OCI-LY3 (cell line): ENCODE measurements around the gene NRXN3.

ENCODE experiments used
- EZH2phosphoT487 ChIP-seq: fragments of 200-600 bp; shearing (Covaris generic); IDR thresholded peaks from 2 replicates; pipeline ENCODE4 v1.6.1; 2018; ENCODE audit warnings: antibody characterized with exemption, mixed run types, low read depth
- TF ChIP-seq, protein P1 (sequence below): fragments of 200-600, 300-600 bp; sonication (generic); IDR thresholded peaks from 2 replicates; pipeline ENCODE4 v1.5.1; 2014; ENCODE audit warnings: antibody characterized with exemption, low read length, low read depth

DNA sequence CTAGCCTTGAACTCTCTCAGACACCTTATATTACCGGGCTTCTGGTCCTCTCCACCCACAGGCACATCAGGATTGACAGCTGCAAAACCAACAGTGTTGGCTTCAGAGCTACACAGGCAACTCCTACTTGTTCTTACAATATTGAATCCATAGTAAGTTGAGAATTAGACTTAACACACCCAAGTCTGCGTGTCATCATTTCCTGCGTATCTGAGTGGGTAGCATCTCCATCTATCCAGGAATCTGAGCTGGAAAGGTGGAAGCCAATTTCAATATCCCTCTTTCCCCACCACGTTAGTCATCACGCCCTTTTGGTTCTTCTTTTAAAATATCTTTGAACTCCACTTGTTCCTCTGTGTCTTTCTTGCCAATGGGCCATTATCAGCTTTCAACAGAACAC lies 37.2 kb downstream of the NRXN3 start:
- TF ChIP-seq, protein P1, sequence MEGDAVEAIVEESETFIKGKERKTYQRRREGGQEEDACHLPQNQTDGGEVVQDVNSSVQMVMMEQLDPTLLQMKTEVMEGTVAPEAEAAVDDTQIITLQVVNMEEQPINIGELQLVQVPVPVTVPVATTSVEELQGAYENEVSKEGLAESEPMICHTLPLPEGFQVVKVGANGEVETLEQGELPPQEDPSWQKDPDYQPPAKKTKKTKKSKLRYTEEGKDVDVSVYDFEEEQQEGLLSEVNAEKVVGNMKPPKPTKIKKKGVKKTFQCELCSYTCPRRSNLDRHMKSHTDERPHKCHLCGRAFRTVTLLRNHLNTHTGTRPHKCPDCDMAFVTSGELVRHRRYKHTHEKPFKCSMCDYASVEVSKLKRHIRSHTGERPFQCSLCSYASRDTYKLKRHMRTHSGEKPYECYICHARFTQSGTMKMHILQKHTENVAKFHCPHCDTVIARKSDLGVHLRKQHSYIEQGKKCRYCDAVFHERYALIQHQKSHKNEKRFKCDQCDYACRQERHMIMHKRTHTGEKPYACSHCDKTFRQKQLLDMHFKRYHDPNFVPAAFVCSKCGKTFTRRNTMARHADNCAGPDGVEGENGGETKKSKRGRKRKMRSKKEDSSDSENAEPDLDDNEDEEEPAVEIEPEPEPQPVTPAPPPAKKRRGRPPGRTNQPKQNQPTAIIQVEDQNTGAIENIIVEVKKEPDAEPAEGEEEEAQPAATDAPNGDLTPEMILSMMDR: no peak
- TF ChIP-seq EZH2phosphoT487: no peak
